HepG2 (cell line): ENCODE results near the gene RTN1. TPM values are rescaled to one million over a fixed set of nuclear protein-coding genes. Genes with fewer than 3 reads are reported as not detected.

Experiments used
- CTCF ChIP-seq: sonication (generic); formaldehyde crosslinking; IDR thresholded peaks from 2 replicates; pipeline ENCODE4 v1.5.0; 2020; ENCODE audit warnings: mild to moderate bottlenecking, missing genetic modification reagents, moderate library complexity
- PATZ1 ChIP-seq: sonication (generic); formaldehyde crosslinking; IDR thresholded peaks from 2 replicates; pipeline ENCODE4 v1.4.0; 2020; ENCODE audit warnings: missing genetic modification reagents
- PCBP2 ChIP-seq: fragments of 200-400 bp; formaldehyde crosslinking; optimal IDR thresholded peaks from 2 replicates; pipeline ENCODE3; 2018; ENCODE audit warnings: low read length, low read depth; ENCODE audit not compliant: poor library complexity, severe bottlenecking
- RXRB ChIP-seq: IDR thresholded peaks from 2 replicates; pipeline ENCODE4 v1.6.1; 2016; ENCODE audit warnings: borderline replicate concordance, missing genetic modification reagents, missing compliant biosample characterization
- STAG1 ChIP-seq: sonication (generic); formaldehyde crosslinking; IDR thresholded peaks from 2 replicates; pipeline ENCODE4 v1.4.0; 2020; ENCODE audit warnings: missing genetic modification reagents
- TRAFD1 ChIP-seq: sonication (generic); formaldehyde crosslinking; IDR thresholded peaks from 2 replicates; pipeline ENCODE4 v1.5.1; 2020; ENCODE audit warnings: missing genetic modification reagents, mild to moderate bottlenecking, borderline replicate concordance
- XRCC5 ChIP-seq: fragments of 200-400 bp; formaldehyde crosslinking; optimal IDR thresholded peaks from 2 replicates; pipeline ENCODE3; 2017; ENCODE audit warnings: mild to moderate bottlenecking, low read length
- polyA plus RNA-seq, 8 experiments: library from polyadenylated mRNA; depleted of rRNA in 3 of 8; stranded (reverse) in 7 of 8; unstranded in 1 of 8; fragments of >200 nt; fragmentation: Illumina TruSeq in 4 of 8; extraction: Trizol in 4 of 8; gene quantifications; 2 replicates each; pipeline versions ENCODE4 v1.2.1 to v1.2.3, GENCODE V29; 2011 to 2016; ENCODE audit warnings: low read depth in 4 of 8, missing spikeins in 1 of 8, mixed read lengths in 1 of 8; ENCODE audit not compliant: insufficient read depth in 1 of 8
- total RNA-seq, 5 experiments: library from RNA; depleted of rRNA; stranded (reverse); fragments of >200 nt; fragmentation: Illumina TruSeq; extraction: Trizol; gene quantifications; 2 replicates each; pipeline ENCODE4 v1.2.3, GENCODE V29; 2016; ENCODE audit warnings: low read depth in 1 of 5
- TF ChIP-seq, protein P1 (sequence below): sonication (generic); formaldehyde crosslinking; IDR thresholded peaks from 2 replicates; pipeline ENCODE4 v1.9.0; 2022; ENCODE audit warnings: low read depth, missing genetic modification reagents

The RTN1 gene
- total and polyA plus RNA-seq, 2 of the 13 experiments (the other 11 are each of a cell fraction or from before 2014, with no cell fraction given): 0.04 to 0.18 TPM

GRCh38 chr14:59688224-59689170, 182.1 kb downstream of the RTN1 start (continued):
- TF ChIP-seq TRAFD1 (CRISPR knock-in tag) (no peak), XRCC5 (peak; percentile 35), RXRB (CRISPR knock-in tag) (no peak), PATZ1 (CRISPR knock-in tag) (no peak), CTCF (peak; percentile 76), PCBP2 (no peak), STAG1 (CRISPR knock-in tag) (peak; percentile 43)
- TF ChIP-seq, protein P1, sequence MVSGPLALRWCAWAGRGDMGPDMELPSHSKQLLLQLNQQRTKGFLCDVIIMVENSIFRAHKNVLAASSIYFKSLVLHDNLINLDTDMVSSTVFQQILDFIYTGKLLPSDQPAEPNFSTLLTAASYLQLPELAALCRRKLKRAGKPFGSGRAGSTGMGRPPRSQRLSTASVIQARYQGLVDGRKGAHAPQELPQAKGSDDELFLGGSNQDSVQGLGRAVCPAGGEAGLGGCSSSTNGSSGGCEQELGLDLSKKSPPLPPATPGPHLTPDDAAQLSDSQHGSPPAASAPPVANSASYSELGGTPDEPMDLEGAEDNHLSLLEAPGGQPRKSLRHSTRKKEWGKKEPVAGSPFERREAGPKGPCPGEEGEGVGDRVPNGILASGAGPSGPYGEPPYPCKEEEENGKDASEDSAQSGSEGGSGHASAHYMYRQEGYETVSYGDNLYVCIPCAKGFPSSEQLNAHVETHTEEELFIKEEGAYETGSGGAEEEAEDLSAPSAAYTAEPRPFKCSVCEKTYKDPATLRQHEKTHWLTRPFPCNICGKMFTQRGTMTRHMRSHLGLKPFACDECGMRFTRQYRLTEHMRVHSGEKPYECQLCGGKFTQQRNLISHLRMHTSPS (CRISPR knock-in tag): no peak
